AG04450 (cell line): ENCODE measurements around the gene CADM4. TPM values are rescaled to one million over a fixed set of nuclear protein-coding genes. Genes with fewer than 3 reads are reported as not detected.
"Not testable (repeated sequence)": the region's sequence is repeated elsewhere in the genome, so short reads cannot be mapped to it uniquely, and the experiment has no call there.

Source experiments
- CTCF ChIA-PET: fragments of 300-600, 350-600 bp; formaldehyde crosslinking; extraction: SDS; loops from one replicate; lab custom pipeline; 2022; ENCODE audit warnings: antibody characterized with exemption, inconsistent platforms; lab: Charles Lee
- POLR2A ChIA-PET: fragments of 350-600 bp; formaldehyde crosslinking; extraction: SDS; loops from one replicate; lab custom pipeline; 2021; ENCODE audit warnings: antibody characterized with exemption, inconsistent platforms; lab: Yijun Ruan, JAX
- DNase-seq: peaks from one replicate; pipeline ENCODE4 v3.0.0-alpha.2; 2011; ENCODE audit warnings: low read depth, low spot score
- H3K27ac ChIP-seq: one replicate; pipeline ENCODE4 v1.5.1; 2012; ENCODE audit warnings: low read depth, low read length, control low read depth
- H3K27me3 ChIP-seq: one replicate; pipeline ENCODE4 v1.6.0; 2012; ENCODE audit warnings: low read length; ENCODE audit not compliant: control insufficient read depth, insufficient read depth
- H3K4me3 ChIP-seq: 2 replicates; pipeline ENCODE4 v1.5.1; 2011; ENCODE audit warnings: mild to moderate bottlenecking, low read depth, low read length, control low read depth
- H3K9me3 ChIP-seq: 2 replicates; pipeline ENCODE4 v1.5.1; 2012; ENCODE audit warnings: low read length; ENCODE audit not compliant: control insufficient read depth, insufficient read depth
- polyA plus RNA-seq: library from polyadenylated mRNA; depleted of rRNA; stranded (reverse); fragments of >200 nt; gene quantifications from 2 replicates; pipeline ENCODE4 v1.2.3, GENCODE V29; 2011
- TF ChIP-seq, protein P1 (sequence below): IDR thresholded peaks from 2 replicates; pipeline ENCODE4 v1.5.1; 2011; ENCODE audit warnings: low read depth, low read length, control low read depth, inconsistent platforms

CADM4 gene
- polyA plus RNA-seq, 1 experiment: 3.7 TPM

DNA sequence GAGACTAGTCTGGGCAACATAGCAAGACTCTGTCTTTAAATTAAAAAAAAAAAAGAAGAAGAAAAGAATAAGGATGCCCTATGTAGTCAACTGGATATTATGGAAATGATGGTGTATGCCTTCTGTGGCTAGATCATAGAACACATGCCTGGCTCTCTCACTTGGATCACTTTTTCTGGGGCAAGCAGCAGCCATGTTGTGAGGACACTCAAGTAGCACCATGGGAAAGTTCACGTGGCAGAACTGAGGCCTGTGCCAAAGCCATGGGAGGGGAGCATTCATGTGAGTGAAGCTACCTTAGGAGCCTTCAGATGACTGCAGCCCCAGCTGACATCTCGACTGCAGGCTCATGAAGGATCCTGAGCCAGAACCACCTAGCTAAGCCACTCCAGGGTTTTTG is 18.4 kb upstream of the CADM4 start:
- H3K27me3 ChIP-seq: no peaks in the 10 kb centered on the region
- POLR2A ChIA-PET: no interaction called here
- no peak overlapping the region for H3K4me3 ChIP-seq
- TF ChIP-seq, protein P1, sequence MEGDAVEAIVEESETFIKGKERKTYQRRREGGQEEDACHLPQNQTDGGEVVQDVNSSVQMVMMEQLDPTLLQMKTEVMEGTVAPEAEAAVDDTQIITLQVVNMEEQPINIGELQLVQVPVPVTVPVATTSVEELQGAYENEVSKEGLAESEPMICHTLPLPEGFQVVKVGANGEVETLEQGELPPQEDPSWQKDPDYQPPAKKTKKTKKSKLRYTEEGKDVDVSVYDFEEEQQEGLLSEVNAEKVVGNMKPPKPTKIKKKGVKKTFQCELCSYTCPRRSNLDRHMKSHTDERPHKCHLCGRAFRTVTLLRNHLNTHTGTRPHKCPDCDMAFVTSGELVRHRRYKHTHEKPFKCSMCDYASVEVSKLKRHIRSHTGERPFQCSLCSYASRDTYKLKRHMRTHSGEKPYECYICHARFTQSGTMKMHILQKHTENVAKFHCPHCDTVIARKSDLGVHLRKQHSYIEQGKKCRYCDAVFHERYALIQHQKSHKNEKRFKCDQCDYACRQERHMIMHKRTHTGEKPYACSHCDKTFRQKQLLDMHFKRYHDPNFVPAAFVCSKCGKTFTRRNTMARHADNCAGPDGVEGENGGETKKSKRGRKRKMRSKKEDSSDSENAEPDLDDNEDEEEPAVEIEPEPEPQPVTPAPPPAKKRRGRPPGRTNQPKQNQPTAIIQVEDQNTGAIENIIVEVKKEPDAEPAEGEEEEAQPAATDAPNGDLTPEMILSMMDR: no peak
- DNase-seq: no peak
- H3K27ac ChIP-seq: no peak overlapping the region
- CTCF ChIA-PET: no interaction called here
- no peaks in the 10 kb centered on the region for H3K9me3 ChIP-seq

GRCh38 chr19:43656436-43656835 is 16.8 kb upstream of the CADM4 start:
- ChIA-PET POLR2A (no interaction called here), CTCF (no interaction called here)
- no peak overlapping the region for H3K4me3 ChIP-seq
- H3K27ac ChIP-seq: no peak overlapping the region
- TF ChIP-seq, protein P1: no peak
- no peaks in the 10 kb centered on the region for H3K9me3 ChIP-seq
- no peaks in the 10 kb centered on the region for H3K27me3 ChIP-seq
- no peak for DNase-seq

- no peaks in the 10 kb centered on the region for H3K27me3 ChIP-seq
- CTCF ChIA-PET: interaction anchor here (0.8 to 2.5 kb wide), 8 partner anchors 10 to 117 kb away, joined by 3 to 15 read pairs (median 7); no protein-coding TSS in a partner anchor
- TF ChIP-seq, protein P1: no peak
- POLR2A ChIA-PET: interaction anchor here (1.0 kb wide), 1 partner anchor 73 kb away, joined by 3 read pairs; no protein-coding TSS in a partner anchor
- no peak overlapping the region for H3K4me3 ChIP-seq
- no peak overlapping the region for H3K27ac ChIP-seq
- DNase-seq: no peak
- H3K9me3 ChIP-seq: no peaks in the 10 kb centered on the region
Observed at GRCh38 chr19:43652546-43652874, 12.9 kb upstream of the CADM4 start.

GRCh38 chr19:43651758-43652545 is 12.3 kb upstream of the CADM4 start:
- CTCF ChIA-PET: interaction anchor here (0.6 to 2.5 kb wide), 12 partner anchors 11 to 158 kb away, joined by 3 to 15 read pairs (median 4); no protein-coding TSS in a partner anchor
- H3K27ac ChIP-seq: no peak overlapping the region
- TF ChIP-seq, protein P1: peak; percentile 83
- no peaks in the 10 kb centered on the region for H3K9me3 ChIP-seq
- peak; percentile 27 for DNase-seq
- H3K27me3 ChIP-seq: no peaks in the 10 kb centered on the region
- no peak overlapping the region for H3K4me3 ChIP-seq
- POLR2A ChIA-PET: no interaction called here

- DNase-seq, H3K4me3 ChIP-seq, H3K9me3 ChIP-seq, CTCF ChIA-PET, H3K27ac ChIP-seq, H3K27me3 ChIP-seq: not testable (repeated sequence)
- POLR2A ChIA-PET: interaction anchor here (0.7 kb wide), 1 partner anchor 70 kb away, joined by 4 read pairs; no protein-coding TSS in a partner anchor
Observed at GRCh38 chr19:43650276-43650675, 10.6 kb upstream of the CADM4 start.
